Stomach (tissue), 4 donors: ENCODE measurements around the gene ZCCHC14.

Experiments
- CTCF ChIP-seq, 7 experiments: fragments of 450-650 bp in 4 of 7; fragments of 200-600 bp in 3 of 7; sonication (generic) in 3 of 7; IDR thresholded peaks; one replicate each; pipeline ENCODE4 v1.5.1; 2016 to 2019; ENCODE audit warnings: antibody characterized with exemption in 7 of 7, control low read depth in 2 of 7, mild to moderate bottlenecking in 1 of 7
- POLR2A ChIP-seq, 4 donors: fragments of 450-650 bp; IDR thresholded peaks; one replicate each; pipeline ENCODE4 v1.6.1; 2016; ENCODE audit warnings: antibody characterized with exemption in 4 of 4, control low read depth in 2 of 4, mild to moderate bottlenecking in 1 of 4, moderate library complexity in 1 of 4
- POLR2AphosphoS5 ChIP-seq, 3 donors: sonication (generic); formaldehyde crosslinking; IDR thresholded peaks; one replicate each; pipeline ENCODE4 v1.6.1; 2016; ENCODE audit warnings: antibody characterized with exemption in 3 of 3

- TF ChIP-seq CTCF (IDR thresholded peaks at IDR 0.05) (no peak), POLR2AphosphoS5 (IDR thresholded peaks at IDR 0.05) (no peak), POLR2A (IDR thresholded peaks at IDR 0.05) (no peak)
Measured at GRCh38 chr16:87470332-87470731, 22.5 kb downstream of the ZCCHC14 start.
